ENCODE data around the gene MLLT10.

The MLLT10 gene

GRCh38 chr10:21514818-21515351, 19.1 kb upstream of the MLLT10 start:
- Histone ChIP-seq H3K79me2 (ENCODE audit: insufficient read depth, low read length) (no peaks in the 10 kb centered on the region), H3K4me1 (ENCODE audit: insufficient read depth, low read length) (peaks cover 29% of the 10 kb centered on the region), H3K9me3 (ENCODE audit: insufficient read depth, low read length, severe bottlenecking) (no peaks in the 10 kb centered on the region), H3K4me3 (ENCODE audit: low read depth in 1 of 2, low read length in 2 of 2) (no peak overlapping the region), H4K20me1 (ENCODE audit: insufficient read depth, low read length) (peaks cover 5% of the 10 kb centered on the region), H2AFZ (ENCODE audit: low read depth, low read length) (no peak overlapping the region), H3K27ac (ENCODE audit: low read length) (no peak overlapping the region), H3K9ac (ENCODE audit: low read depth, low read length) (no peak overlapping the region), H3K4me2 (ENCODE audit: insufficient read depth, low read length) (no peak overlapping the region), H3K36me3 (ENCODE audit: insufficient read depth, low read length) (no peaks in the 10 kb centered on the region), H3K27me3 (ENCODE audit: insufficient read depth, low read length, poor library complexity) (peaks cover 67% of the 10 kb centered on the region)
- ATAC-seq (ENCODE audit: insufficient read depth, low read depth) (no peak), DNase-seq (no peak)
- no peak for TF ChIP-seq CTCF (IDR thresholded peaks at IDR 0.05; ENCODE audit: borderline replicate concordance, extremely low read depth, low read length, poor library complexity, severe bottlenecking)
- TF ChIP-seq EZH2 (IDR thresholded peaks at IDR 0.05; ENCODE audit: borderline replicate concordance, low read depth, low read length, severe bottlenecking), result no peak

GRCh38 chr10:21515361-21516241, 18.4 kb upstream of the MLLT10 start:
- H3K9ac ChIP-seq (ENCODE audit: low read depth, low read length), result no peak overlapping the region
- TF ChIP-seq CTCF (IDR thresholded peaks at IDR 0.05; ENCODE audit: borderline replicate concordance, extremely low read depth, low read length, poor library complexity, severe bottlenecking), result no peak
- no peak for TF ChIP-seq EZH2 (IDR thresholded peaks at IDR 0.05; ENCODE audit: borderline replicate concordance, low read depth, low read length, severe bottlenecking)
- H4K20me1 ChIP-seq (ENCODE audit: insufficient read depth, low read length), result peaks cover 5% of the 10 kb centered on the region
- peaks cover 72% of the 10 kb centered on the region for H3K27me3 ChIP-seq (ENCODE audit: insufficient read depth, low read length, poor library complexity)
- no peaks in the 10 kb centered on the region for H3K79me2 ChIP-seq (ENCODE audit: insufficient read depth, low read length)
- no peaks in the 10 kb centered on the region for H3K36me3 ChIP-seq (ENCODE audit: insufficient read depth, low read length)
- H3K4me2 ChIP-seq (ENCODE audit: insufficient read depth, low read length), result peak overlapping the region; percentile 84; the same call in 1 of the 2 replicates
- no peak overlapping the region; a peak in 1 of 4 replicates for H3K4me3 ChIP-seq (ENCODE audit: low read depth in 1 of 2, low read length in 2 of 2)
- no peak overlapping the region for H3K27ac ChIP-seq (ENCODE audit: low read length)
- peaks cover 32% of the 10 kb centered on the region for H3K4me1 ChIP-seq (ENCODE audit: insufficient read depth, low read length)
- ATAC-seq (ENCODE audit: insufficient read depth, low read depth) (no peak), DNase-seq (no peak)
- no peaks in the 10 kb centered on the region for H3K9me3 ChIP-seq (ENCODE audit: insufficient read depth, low read length, severe bottlenecking)
- 0 out of 2 replicates have a peak overlapping the region, but pooled peaks have one; percentile 53 for H2AFZ ChIP-seq (ENCODE audit: low read depth, low read length)

- H3K4me3 ChIP-seq (ENCODE audit: low read depth in 1 of 2, low read length in 2 of 2), result peak overlapping the region in 1 of 2 experiments; percentile 57; a peak in 3 of 4 replicates
- peak overlapping the region; percentile 53 for H2AFZ ChIP-seq (ENCODE audit: low read depth, low read length)
- H3K4me1 ChIP-seq (ENCODE audit: insufficient read depth, low read length), result peaks cover 32% of the 10 kb centered on the region
- H3K4me2 ChIP-seq (ENCODE audit: insufficient read depth, low read length), result peak overlapping the region; percentile 84
- no peaks in the 10 kb centered on the region for H3K9me3 ChIP-seq (ENCODE audit: insufficient read depth, low read length, severe bottlenecking)
- no peak overlapping the region for H3K27ac ChIP-seq (ENCODE audit: low read length)
- TF ChIP-seq CTCF (IDR thresholded peaks at IDR 0.05; ENCODE audit: borderline replicate concordance, extremely low read depth, low read length, poor library complexity, severe bottlenecking) (no peak), EZH2 (IDR thresholded peaks at IDR 0.05; ENCODE audit: borderline replicate concordance, low read depth, low read length, severe bottlenecking) (peak; percentile 97)
- peaks cover 5% of the 10 kb centered on the region for H4K20me1 ChIP-seq (ENCODE audit: insufficient read depth, low read length)
- H3K27me3 ChIP-seq (ENCODE audit: insufficient read depth, low read length, poor library complexity), result peaks cover 75% of the 10 kb centered on the region
- H3K36me3 ChIP-seq (ENCODE audit: insufficient read depth, low read length), result no peaks in the 10 kb centered on the region
- peak; percentile 61 for DNase-seq
- ATAC-seq (ENCODE audit: insufficient read depth, low read depth), result peak; percentile 93
- H3K79me2 ChIP-seq (ENCODE audit: insufficient read depth, low read length), result no peaks in the 10 kb centered on the region
- H3K9ac ChIP-seq (ENCODE audit: low read depth, low read length), result peak overlapping the region; percentile 35; the same call in 1 of the 2 replicates
Measured at GRCh38 chr10:21516242-21517131, 17.5 kb upstream of the MLLT10 start.

Data from DND-41 (cell line).